WTC11 (cell line): Measurements from ENCODE around the gene NTN4.

ENCODE experiments used
- CTCF ChIP-seq: fragments of 200-600 bp; IDR thresholded peaks from 2 replicates; pipeline ENCODE4 v1.8.0; 2022; ENCODE audit warnings: antibody characterized with exemption
- JUN ChIP-seq: sonication (generic); formaldehyde crosslinking; IDR thresholded peaks from 2 replicates; pipeline ENCODE4 v1.8.0; 2023; ENCODE audit warnings: mild to moderate bottlenecking, missing genetic modification reagents
- NFATC4 ChIP-seq: fragments of 250-450 bp; sonication (Bioruptor Pico); IDR thresholded peaks from 2 replicates; pipeline ENCODE4 v1.9.0; 2021; ENCODE audit warnings: mild to moderate bottlenecking
- NR1H2 ChIP-seq: sonication (generic); formaldehyde crosslinking; IDR thresholded peaks from 2 replicates; pipeline ENCODE4 v1.9.0; 2021; ENCODE audit warnings: mild to moderate bottlenecking, moderate library complexity, missing genetic modification reagents
- SP1 ChIP-seq: sonication (generic); formaldehyde crosslinking; conservative IDR thresholded peaks from 2 replicates; pipeline ENCODE4 v1.8.1; 2022; ENCODE audit warnings: missing genetic modification reagents
- TF ChIP-seq, protein P1 (sequence below): sonication (generic); formaldehyde crosslinking; conservative IDR thresholded peaks from 2 replicates; pipeline ENCODE4 v1.8.1; 2022; ENCODE audit warnings: mild to moderate bottlenecking, missing genetic modification reagents

GRCh38 chr12:95755261-95755865, 35.2 kb downstream of the NTN4 start:
- TF ChIP-seq NR1H2 (CRISPR knock-in tag) (no peak), SP1 (no peak), JUN (no peak), CTCF (no peak), NFATC4 (CRISPR knock-in tag) (no peak)
- TF ChIP-seq, protein P1, sequence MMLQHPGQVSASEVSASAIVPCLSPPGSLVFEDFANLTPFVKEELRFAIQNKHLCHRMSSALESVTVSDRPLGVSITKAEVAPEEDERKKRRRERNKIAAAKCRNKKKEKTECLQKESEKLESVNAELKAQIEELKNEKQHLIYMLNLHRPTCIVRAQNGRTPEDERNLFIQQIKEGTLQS (CRISPR knock-in tag) = no peak
